ENCODE results near the gene POLR3F.
A peak's percentile ranks its signal among the peaks of the same experiment; 100 is the strongest.

The POLR3F gene

GRCh38 chr20:18436847-18437246 is 30.3 kb upstream of the POLR3F start:
- no peak for TF ChIP-seq CTCF (conservative IDR thresholded peaks at IDR 0.05; ENCODE audit: low read depth, low read length)
- DNase-seq (ENCODE audit: low read depth), result no peak
- H3K4me3 ChIP-seq (ENCODE audit: low read depth, low read length), result no peak overlapping the region

- no peak for TF ChIP-seq CTCF (conservative IDR thresholded peaks at IDR 0.05; ENCODE audit: low read depth, low read length)
- DNase-seq (ENCODE audit: low read depth), result no peak
- H3K4me3 ChIP-seq (ENCODE audit: low read depth, low read length), result no peak overlapping the region
Measured at GRCh38 chr20:18440403-18440802, 26.8 kb upstream of the POLR3F start.

DNA sequence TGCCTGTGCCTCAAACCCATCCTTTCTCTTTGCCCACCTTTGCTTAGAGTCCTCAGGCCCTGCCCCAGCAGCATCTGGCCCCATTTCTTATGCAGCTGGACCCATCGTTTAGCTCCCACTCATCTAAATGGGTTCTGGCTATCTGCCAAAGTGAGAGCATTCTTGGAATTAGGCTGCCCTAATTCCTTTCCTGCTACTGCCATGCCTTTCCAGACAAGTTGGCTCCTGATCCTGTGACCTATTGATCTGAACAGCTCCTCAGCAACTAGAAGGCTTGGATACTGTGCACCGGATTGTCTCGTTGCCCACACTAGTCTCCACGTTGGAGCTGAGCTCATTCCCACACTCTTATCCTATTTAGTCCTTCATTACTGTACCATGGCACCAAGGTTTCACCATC is 23.3 kb upstream of the POLR3F start:
- no peak for TF ChIP-seq CTCF (conservative IDR thresholded peaks at IDR 0.05; ENCODE audit: low read depth, low read length)
- DNase-seq (ENCODE audit: low read depth), result peak; percentile 14
- no peak overlapping the region for H3K4me3 ChIP-seq (ENCODE audit: low read depth, low read length)

DNA sequence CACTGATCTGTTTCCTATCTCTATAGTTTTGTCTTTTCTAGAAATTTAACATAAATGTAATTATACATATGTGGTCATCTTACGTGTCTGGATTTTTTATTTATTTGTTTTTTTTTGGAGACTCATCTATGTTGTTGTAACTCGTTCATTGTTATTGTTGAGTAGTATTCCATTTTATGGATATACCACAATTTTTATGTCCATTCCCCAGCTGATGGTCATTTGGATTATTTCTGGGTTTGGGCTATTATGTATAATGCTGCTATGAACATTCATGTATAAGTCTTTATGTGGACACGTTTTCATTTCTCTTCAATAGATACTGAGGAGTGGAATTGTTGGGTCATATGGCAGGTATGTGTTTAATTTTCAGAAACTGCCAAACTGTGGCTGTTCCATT is 10.6 kb upstream of the POLR3F start:
- TF ChIP-seq CTCF (conservative IDR thresholded peaks at IDR 0.05; ENCODE audit: low read depth, low read length), result no peak
- no peak overlapping the region for H3K4me3 ChIP-seq (ENCODE audit: low read depth, low read length)
- no peak for DNase-seq (ENCODE audit: low read depth)

DNA sequence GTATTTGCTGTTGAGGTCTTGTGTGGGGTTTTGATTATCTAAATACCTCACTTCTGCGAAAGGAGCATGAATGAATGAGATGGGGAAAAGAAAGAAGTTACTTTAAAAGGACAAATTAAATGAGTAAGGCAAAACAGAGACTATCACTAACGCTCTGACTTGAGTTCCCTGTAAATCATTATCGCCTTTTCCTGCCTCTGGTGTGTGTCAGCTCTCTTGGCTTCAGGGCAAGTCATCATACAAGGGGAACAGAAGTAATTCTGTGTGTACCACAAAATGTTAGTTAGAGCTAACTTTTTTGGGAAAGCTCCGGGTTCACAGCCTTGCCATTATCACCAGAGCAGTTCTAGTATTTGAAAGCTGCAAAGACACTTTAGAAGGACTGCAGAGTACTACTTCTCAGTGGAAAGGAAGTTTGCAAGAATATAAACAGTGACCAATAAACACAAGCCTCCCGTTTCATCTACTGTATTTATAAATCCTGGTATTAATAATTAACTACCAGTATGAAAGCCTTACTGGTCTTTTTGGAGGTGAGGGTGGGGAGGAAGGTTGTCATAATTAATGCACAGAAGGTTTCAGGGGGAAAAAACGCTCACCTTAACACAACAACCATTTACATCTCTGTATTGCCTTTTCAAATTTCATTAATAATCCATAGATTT is 1.5 kb upstream of the POLR3F start:
- H3K4me3 ChIP-seq (ENCODE audit: low read depth, low read length), result no peak overlapping the region
- TF ChIP-seq CTCF (conservative IDR thresholded peaks at IDR 0.05; ENCODE audit: low read depth, low read length), result no peak
- no peak for DNase-seq (ENCODE audit: low read depth)

DNA sequence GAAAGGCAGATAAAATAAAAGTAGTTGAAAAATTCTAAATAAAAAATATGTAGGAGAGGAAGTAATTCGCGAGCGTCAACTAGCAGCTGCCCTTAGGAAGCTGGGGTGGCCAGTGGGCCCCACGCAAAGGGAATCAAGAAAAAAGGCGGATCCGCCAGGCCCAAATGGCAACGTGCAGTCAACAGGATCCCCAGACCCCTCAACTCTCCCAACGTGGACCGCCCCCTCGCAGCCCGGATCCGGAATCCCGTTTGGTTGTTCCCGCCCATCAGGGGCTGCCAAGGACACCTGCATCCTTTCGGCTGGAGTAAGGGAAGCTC is 656 bp upstream of the POLR3F start:
- H3K4me3 ChIP-seq (ENCODE audit: low read depth, low read length), result peak overlapping the region; percentile 77
- TF ChIP-seq CTCF (conservative IDR thresholded peaks at IDR 0.05; ENCODE audit: low read depth, low read length), result no peak
- no peak for DNase-seq (ENCODE audit: low read depth)

GRCh38 chr20:18477218-18477617 is 10.0 kb downstream of the POLR3F start:
- DNase-seq (ENCODE audit: low read depth), result no peak
- H3K4me3 ChIP-seq (ENCODE audit: low read depth, low read length), result no peak overlapping the region
- TF ChIP-seq CTCF (conservative IDR thresholded peaks at IDR 0.05; ENCODE audit: low read depth, low read length), result no peak

Data from choroid plexus epithelial cell (primary cell).